Measurements from ENCODE around the gene UROC1.

The UROC1 gene

DNA sequence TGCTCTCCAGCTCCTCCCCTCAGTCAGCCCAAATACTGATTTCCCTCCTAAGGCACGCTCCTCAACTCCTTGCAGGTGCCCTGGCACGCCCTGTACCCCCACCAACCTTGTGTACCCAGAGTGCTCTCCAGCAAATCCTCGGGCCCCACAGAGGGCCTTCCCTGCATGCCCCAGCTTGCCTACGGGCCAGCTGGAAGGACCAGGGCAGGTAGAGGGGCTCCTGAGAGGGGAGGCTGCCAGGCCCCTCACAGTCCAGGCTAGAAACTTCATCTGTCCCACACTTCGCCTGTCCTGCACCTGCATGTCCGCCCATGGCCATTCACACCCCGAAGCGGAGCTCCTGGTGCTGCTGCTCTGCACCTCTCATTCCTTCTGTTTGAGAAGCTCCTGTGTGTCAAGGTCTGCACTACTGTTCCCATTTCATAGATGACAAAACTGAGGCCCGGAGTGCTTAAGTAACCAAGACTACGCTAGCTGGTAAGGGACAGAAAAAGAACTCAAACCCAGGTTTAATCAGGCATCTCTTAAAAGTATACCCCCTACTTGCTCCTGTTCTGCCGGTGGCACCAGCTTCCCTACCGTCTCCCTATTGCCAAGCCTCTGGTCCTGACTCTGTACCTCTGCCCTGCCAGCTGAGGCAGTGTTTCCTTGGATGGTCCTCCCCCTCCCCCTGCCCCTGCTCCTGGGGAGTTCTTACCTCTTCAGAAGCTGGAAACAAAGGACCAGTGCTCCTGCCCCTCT is 77.4 kb downstream of the UROC1 start:
- DNase-seq (ENCODE audit: low spot score) = no peak

- DNase-seq (ENCODE audit: low spot score) = no peak
Observed at GRCh38 chr3:126439346-126439967, 78.1 kb downstream of the UROC1 start.

DNA sequence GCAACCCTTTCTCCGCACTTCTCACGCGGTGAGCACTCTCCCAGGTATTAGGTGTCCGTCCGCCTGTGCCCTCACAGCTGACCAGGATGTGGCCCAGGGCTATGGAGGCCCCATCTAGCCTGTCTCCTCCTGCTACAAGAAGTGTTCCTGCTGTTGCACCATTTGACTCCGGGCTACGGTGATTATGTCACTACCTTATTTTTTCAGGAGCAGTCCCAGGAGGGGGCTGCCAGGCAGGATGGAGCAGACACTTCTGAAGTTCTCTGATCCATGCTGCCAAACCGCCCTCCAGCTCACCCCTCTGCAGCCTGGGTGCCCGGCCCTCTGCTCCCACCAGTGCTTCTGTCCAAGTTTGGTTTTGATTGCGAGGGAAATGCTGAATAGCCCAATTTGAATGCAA is 78.8 kb downstream of the UROC1 start:
- DNase-seq (ENCODE audit: low spot score) = no peak

GRCh38 chr3:126438186-126438585 is 79.4 kb downstream of the UROC1 start:
- DNase-seq (ENCODE audit: low spot score) = no peak

GRCh38 chr3:126436826-126437717 is 80.5 kb downstream of the UROC1 start:
- DNase-seq (ENCODE audit: low spot score) = no peak

DNA sequence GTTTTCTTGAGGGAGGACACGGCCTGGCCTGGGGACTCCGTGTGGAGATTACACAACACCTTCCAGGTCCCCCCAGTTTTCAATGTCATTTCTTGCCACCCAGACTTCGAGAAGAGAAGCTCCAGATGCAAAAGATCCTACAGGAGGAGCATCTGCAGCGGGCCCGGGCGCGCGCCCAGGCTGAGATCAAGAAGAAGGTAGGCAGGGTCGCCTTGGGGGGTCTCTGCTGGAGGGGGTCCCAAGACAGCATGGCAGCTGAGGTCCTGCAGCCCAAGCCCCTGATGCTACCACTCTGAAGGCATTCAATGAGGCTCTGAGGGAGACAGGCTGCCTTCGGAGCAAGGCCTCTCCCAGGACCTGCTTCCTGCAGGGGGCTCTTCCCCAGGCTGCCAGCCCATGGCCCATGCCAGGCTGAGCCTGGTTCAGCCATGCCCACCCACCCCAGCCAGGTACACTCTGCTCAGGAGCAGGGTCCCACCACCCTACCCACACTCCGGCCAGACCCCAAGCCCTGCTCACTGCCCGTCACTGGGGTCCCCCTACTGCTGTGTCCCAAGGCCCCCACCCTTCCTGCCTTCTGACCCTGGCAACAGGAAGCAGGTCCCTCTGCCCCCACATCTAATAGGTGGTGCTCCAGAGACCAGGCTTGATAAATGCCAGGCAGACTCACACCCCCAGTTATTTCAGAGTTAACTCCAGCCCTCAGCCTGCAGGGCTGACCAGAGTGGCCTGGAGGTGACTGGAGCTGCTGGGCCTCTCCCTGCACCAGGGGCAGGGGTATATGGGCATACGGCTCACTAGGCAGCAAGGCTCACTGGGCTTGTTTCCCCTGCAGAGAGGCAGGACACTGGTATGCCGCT is 81.9 kb downstream of the UROC1 start:
- DNase-seq (ENCODE audit: low spot score) = no peak

DNA sequence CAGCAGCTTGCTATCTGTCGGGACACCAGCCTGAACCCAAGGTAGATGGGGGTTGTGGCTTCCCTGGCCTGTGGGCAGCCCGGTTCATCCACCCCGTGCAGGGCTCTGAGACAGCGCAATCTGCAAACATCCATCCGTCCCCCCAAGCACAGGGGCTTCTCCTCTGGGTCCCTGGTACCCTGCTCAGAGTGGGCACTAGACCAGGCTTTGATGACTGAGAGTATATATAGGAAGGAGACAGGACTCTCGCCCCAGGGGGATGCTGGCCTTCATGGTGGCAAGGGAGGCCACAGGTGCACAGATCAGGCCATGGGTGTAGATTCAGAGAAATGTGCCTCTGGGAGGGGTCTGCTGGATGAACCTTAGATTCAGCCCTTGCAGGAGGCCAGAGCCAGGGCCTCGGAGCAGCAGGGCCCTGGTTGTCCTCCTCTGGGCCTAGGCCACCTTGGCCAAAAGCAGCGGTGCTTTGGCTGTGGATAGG is 82.6 kb downstream of the UROC1 start:
- no peak for DNase-seq (ENCODE audit: low spot score)

GRCh38 chr3:126434264-126434590 is 83.3 kb downstream of the UROC1 start:
- DNase-seq (ENCODE audit: low spot score) = no peak

- no peak for DNase-seq (ENCODE audit: low spot score)
Observed at GRCh38 chr3:126433496-126434263, 83.9 kb downstream of the UROC1 start.

GRCh38 chr3:126433105-126433430 is 84.5 kb downstream of the UROC1 start:
- no peak for DNase-seq (ENCODE audit: low spot score)

- DNase-seq (ENCODE audit: low spot score) = no peak
Observed at GRCh38 chr3:126432361-126433104, 85.0 kb downstream of the UROC1 start.
